ENCODE results near the gene MIA2. TPM values are rescaled to one million over a fixed set of nuclear protein-coding genes. Genes with fewer than 3 reads are reported as not detected.

The MIA2 gene
- total RNA-seq: 22.6 and 27.1 TPM in 2 replicates

- POLR2A ChIA-PET: no interaction called here
- no peak within 1 kb of the TSS for H3K27ac Mint-ChIP-seq
These were observed at the start of gene MIA2 for GRCh38 chr14:39233680-39234326. TSS of gene MIA2 (plus strand) at chr14:39233915. CDS start at chr14:39234115, 200 bp downstream.

GRCh38 chr14:39184628-39185255, 49.0 kb upstream of the MIA2 start:
- H3K27ac Mint-ChIP-seq: no peak overlapping the region
- no peak overlapping the region for H3K4me3 Mint-ChIP-seq

More at GRCh38 chr14:39233680-39234326, at the start of gene MIA2:
- no peaks in the 10 kb centered on the region for H3K27me3 Mint-ChIP-seq
- H3K4me1 Mint-ChIP-seq: no peaks in the 10 kb centered on the region
- no peak within 1 kb of the TSS for H3K4me3 Mint-ChIP-seq
- intact Hi-C loops (cut with micrococcal nuclease): loop anchor here (5.0 kb wide), 1 partner anchor 233 kb away; no protein-coding TSS in a partner anchor
- no peaks in the 10 kb centered on the region for H3K9me3 Mint-ChIP-seq
- DNase-seq (no peak), ATAC-seq (ENCODE audit: low read depth) (no peak)
- CTCF ChIA-PET: no interaction called here
- TF ChIP-seq CTCF (IDR thresholded peaks at IDR 0.05): no peak
- no peaks in the 10 kb centered on the region for H3K36me3 Mint-ChIP-seq (ENCODE audit: low read depth)

GRCh38 chr14:39185256-39186049, 48.3 kb upstream of the MIA2 start:
- no peak overlapping the region for H3K4me3 Mint-ChIP-seq
- H3K9me3 Mint-ChIP-seq: no peaks in the 10 kb centered on the region
- no peaks in the 10 kb centered on the region for H3K4me1 Mint-ChIP-seq
- TF ChIP-seq CTCF (IDR thresholded peaks at IDR 0.05): no peak
- intact Hi-C loops (cut with micrococcal nuclease): no loop called here
- CTCF ChIA-PET: no interaction called here
- POLR2A ChIA-PET: interaction anchor here (0.7 to 2.6 kb wide), 4 partner anchors 10 to 81 kb away, joined by 3 to 15 read pairs (median 4); partner anchors contain the start of genes PNN and TRAPPC6B
- H3K27me3 Mint-ChIP-seq: no peaks in the 10 kb centered on the region
- ATAC-seq (ENCODE audit: low read depth) (no peak), DNase-seq (no peak)
- peaks cover 27% of the 10 kb centered on the region for H3K36me3 Mint-ChIP-seq (ENCODE audit: low read depth)
- no peak overlapping the region for H3K27ac Mint-ChIP-seq

More at GRCh38 chr14:39184628-39185255, 49.0 kb upstream of the MIA2 start:
- no peaks in the 10 kb centered on the region for H3K27me3 Mint-ChIP-seq
- ChIA-PET CTCF (no interaction called here), POLR2A (interaction anchor here (0.7 to 2.6 kb wide), 3 partner anchors 10 to 82 kb away, joined by 3 to 15 read pairs (median 5); partner anchors contain the start of genes PNN and TRAPPC6B)
- no peaks in the 10 kb centered on the region for H3K9me3 Mint-ChIP-seq
- intact Hi-C loops (cut with micrococcal nuclease): no loop called here
- DNase-seq: no peak
- H3K36me3 Mint-ChIP-seq (ENCODE audit: low read depth): peaks cover 27% of the 10 kb centered on the region
- no peak for TF ChIP-seq CTCF (IDR thresholded peaks at IDR 0.05)
- no peaks in the 10 kb centered on the region for H3K4me1 Mint-ChIP-seq
- no peak for ATAC-seq (ENCODE audit: low read depth)

- ChIA-PET POLR2A (interaction anchor here (2.6 kb wide), 1 partner anchor 17 kb away, joined by 15 read pairs; the partner anchor contains the start of gene TRAPPC6B), CTCF (interaction anchor here (0.5 to 0.8 kb wide), 3 partner anchors 9 to 174 kb away, joined by 3 to 5 read pairs (median 4); no protein-coding TSS in a partner anchor)
- H3K4me3 Mint-ChIP-seq: no peak overlapping the region
- H3K27me3 Mint-ChIP-seq: no peaks in the 10 kb centered on the region
- H3K4me1 Mint-ChIP-seq: no peaks in the 10 kb centered on the region
- ATAC-seq (ENCODE audit: low read depth) (no peak), DNase-seq (no peak)
- TF ChIP-seq CTCF (IDR thresholded peaks at IDR 0.05): no peak
- no peaks in the 10 kb centered on the region for H3K9me3 Mint-ChIP-seq
- H3K36me3 Mint-ChIP-seq (ENCODE audit: low read depth): peaks cover 27% of the 10 kb centered on the region
- intact Hi-C loops (cut with micrococcal nuclease): no loop called here
- no peak overlapping the region for H3K27ac Mint-ChIP-seq
These were observed 46.7 kb upstream of the MIA2 start for GRCh38 chr14:39186941-39187525.

Measured in activated B cell treated with CpG ODN at 0.5 μM for 24 hours (primary cell).